PFSK-1 (cell line): ENCODE measurements around the gene FBXO21.

Source experiments
- FOXP2 ChIP-seq: optimal IDR thresholded peaks from 2 replicates; pipeline ENCODE3; 2011; ENCODE audit warnings: borderline replicate concordance, control low read depth, inconsistent platforms; ENCODE audit not compliant: insufficient read depth; ENCODE audit errors: extremely low read length, extremely low read depth
- POLR2AphosphoS5 ChIP-seq: IDR thresholded peaks from 2 replicates; pipeline ENCODE4 v1.6.1; 2012; ENCODE audit warnings: low read depth, mild to moderate bottlenecking, control low read depth, low read length, moderate library complexity
- SIN3A ChIP-seq: IDR thresholded peaks from 2 replicates; pipeline ENCODE4 v1.6.1; 2012; ENCODE audit warnings: mild to moderate bottlenecking, low read length, moderate library complexity, borderline replicate concordance; ENCODE audit not compliant: insufficient read depth
- TAF1 ChIP-seq: IDR thresholded peaks from 2 replicates; pipeline ENCODE4 v1.6.1; 2012; ENCODE audit warnings: low read length, control low read depth, borderline replicate concordance; ENCODE audit not compliant: insufficient read depth
- TF ChIP-seq, protein P1 (sequence below), 2 experiments: IDR thresholded peaks; 2 replicates each; pipeline versions ENCODE4 v1.6.1 to v1.8.0; 2011 to 2012; ENCODE audit warnings: low read depth in 2 of 2, low read length in 2 of 2, control low read depth in 1 of 2, inconsistent platforms in 1 of 2, mild to moderate bottlenecking in 1 of 2, moderate library complexity in 1 of 2; ENCODE audit not compliant: insufficient read depth in 1 of 2

The FBXO21 gene

DNA sequence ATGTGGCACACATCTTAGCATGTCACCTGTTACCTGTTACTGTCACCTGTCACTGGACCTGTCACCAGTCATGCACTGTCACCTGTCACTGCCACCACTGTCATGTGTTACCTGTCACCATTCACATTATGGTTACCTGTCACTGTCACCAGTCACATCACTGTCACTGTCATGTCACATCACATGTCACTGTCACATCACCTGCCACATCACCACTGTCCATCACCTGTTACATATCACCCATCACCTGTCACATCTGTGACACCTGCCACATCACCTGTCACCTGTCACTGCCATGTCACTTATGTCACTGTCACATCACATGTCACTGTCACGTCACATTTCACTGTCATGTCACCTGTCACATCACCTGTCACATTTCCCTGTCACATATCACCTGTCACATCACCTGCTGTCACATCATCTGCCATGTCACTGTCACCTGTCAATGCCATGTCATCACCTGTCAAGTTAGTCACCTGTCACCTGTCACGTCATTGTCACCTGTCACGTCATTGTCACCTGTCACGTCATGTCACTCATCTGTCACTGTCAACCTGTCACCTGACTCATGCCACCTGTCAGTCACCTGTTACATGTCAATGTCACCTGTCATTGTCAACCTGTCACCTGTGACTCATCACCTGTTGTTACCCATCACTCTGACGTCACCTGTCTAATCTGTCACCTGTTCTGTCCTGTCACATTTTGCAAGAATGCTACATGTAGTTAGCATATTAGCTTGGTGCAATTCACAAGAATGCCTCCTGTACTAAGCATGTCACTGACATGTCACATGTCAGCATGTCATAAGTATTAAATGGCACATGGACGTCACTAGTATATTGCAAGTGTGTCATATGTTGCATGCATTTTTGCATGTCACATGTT, 62.1 kb downstream of the FBXO21 start:
- TF ChIP-seq FOXP2: no peak
- no peak for TF ChIP-seq TAF1
- TF ChIP-seq, protein P1, sequence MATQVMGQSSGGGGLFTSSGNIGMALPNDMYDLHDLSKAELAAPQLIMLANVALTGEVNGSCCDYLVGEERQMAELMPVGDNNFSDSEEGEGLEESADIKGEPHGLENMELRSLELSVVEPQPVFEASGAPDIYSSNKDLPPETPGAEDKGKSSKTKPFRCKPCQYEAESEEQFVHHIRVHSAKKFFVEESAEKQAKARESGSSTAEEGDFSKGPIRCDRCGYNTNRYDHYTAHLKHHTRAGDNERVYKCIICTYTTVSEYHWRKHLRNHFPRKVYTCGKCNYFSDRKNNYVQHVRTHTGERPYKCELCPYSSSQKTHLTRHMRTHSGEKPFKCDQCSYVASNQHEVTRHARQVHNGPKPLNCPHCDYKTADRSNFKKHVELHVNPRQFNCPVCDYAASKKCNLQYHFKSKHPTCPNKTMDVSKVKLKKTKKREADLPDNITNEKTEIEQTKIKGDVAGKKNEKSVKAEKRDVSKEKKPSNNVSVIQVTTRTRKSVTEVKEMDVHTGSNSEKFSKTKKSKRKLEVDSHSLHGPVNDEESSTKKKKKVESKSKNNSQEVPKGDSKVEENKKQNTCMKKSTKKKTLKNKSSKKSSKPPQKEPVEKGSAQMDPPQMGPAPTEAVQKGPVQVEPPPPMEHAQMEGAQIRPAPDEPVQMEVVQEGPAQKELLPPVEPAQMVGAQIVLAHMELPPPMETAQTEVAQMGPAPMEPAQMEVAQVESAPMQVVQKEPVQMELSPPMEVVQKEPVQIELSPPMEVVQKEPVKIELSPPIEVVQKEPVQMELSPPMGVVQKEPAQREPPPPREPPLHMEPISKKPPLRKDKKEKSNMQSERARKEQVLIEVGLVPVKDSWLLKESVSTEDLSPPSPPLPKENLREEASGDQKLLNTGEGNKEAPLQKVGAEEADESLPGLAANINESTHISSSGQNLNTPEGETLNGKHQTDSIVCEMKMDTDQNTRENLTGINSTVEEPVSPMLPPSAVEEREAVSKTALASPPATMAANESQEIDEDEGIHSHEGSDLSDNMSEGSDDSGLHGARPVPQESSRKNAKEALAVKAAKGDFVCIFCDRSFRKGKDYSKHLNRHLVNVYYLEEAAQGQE (IDR thresholded peaks at IDR 0.05; ENCODE audit: insufficient read depth in 1 of 2, low read depth in 2 of 2, low read length in 2 of 2): no peak
- no peak for TF ChIP-seq POLR2AphosphoS5
- no peak for TF ChIP-seq SIN3A

GRCh38 chr12:117126335-117126734, 63.9 kb downstream of the FBXO21 start:
- TF ChIP-seq SIN3A (no peak), TAF1 (no peak), POLR2AphosphoS5 (no peak), FOXP2 (no peak)
- TF ChIP-seq, protein P1 (IDR thresholded peaks at IDR 0.05; ENCODE audit: insufficient read depth in 1 of 2, low read depth in 2 of 2, low read length in 2 of 2): no peak

GRCh38 chr12:117125767-117126166, 64.5 kb downstream of the FBXO21 start:
- TF ChIP-seq, protein P1 (IDR thresholded peaks at IDR 0.05; ENCODE audit: insufficient read depth in 1 of 2, low read depth in 2 of 2, low read length in 2 of 2): no peak
- TF ChIP-seq FOXP2 (no peak), SIN3A (no peak), POLR2AphosphoS5 (no peak), TAF1 (no peak)

- TF ChIP-seq SIN3A (no peak), TAF1 (no peak), POLR2AphosphoS5 (no peak), FOXP2 (no peak)
- TF ChIP-seq, protein P1 (IDR thresholded peaks at IDR 0.05; ENCODE audit: insufficient read depth in 1 of 2, low read depth in 2 of 2, low read length in 2 of 2): no peak
These were observed 65.0 kb downstream of the FBXO21 start for GRCh38 chr12:117125272-117125613.
